ENCODE measurements around the gene B3GALT4.
"Not testable (repeated sequence)": the region's sequence is repeated elsewhere in the genome, so short reads cannot be mapped to it uniquely, and the experiment has no call there.

The B3GALT4 gene

DNA sequence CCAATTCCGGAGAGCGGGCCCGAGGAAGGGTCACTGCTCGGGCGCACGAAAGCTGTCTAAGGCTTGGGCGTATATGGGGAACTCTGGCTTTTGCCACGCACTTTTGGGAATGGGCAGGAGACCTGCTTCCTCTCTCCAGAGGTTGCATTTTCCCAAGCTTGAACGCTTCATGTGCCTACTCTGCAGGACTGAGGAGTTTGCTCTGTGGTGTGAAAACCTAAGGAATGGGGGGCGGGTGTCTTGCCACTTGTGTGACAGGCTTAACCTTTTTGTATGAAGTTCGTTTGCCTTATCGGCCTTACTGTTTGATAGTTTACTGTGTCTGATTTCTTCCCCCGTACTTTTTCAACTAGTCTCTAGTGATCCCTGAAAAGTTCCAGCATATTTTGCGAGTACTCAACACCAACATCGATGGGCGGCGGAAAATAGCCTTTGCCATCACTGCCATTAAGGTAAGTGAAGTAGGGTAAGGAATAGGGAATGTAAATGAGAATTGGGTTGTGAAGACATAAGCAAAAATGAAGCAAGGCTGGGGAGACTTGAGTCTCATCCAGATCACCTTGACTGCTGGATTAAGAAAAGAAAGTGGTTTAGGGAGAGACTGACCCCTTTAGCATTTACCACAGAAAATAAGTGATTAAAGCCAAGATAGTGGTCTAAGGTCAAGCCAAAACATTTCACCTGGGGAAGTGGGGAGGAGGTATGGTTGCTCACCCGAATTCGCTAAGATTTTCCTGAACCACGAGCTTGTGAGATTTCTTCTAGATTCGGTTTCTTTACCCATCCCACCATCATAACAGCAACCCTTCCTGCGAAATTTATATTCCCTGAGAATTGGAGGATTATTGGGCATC lies 4.4 kb upstream of the B3GALT4 start:
- no peak for DNase-seq

- no peak for DNase-seq
These were observed 3.6 kb upstream of the B3GALT4 start for GRCh38 chr6:33273129-33273923.

DNA sequence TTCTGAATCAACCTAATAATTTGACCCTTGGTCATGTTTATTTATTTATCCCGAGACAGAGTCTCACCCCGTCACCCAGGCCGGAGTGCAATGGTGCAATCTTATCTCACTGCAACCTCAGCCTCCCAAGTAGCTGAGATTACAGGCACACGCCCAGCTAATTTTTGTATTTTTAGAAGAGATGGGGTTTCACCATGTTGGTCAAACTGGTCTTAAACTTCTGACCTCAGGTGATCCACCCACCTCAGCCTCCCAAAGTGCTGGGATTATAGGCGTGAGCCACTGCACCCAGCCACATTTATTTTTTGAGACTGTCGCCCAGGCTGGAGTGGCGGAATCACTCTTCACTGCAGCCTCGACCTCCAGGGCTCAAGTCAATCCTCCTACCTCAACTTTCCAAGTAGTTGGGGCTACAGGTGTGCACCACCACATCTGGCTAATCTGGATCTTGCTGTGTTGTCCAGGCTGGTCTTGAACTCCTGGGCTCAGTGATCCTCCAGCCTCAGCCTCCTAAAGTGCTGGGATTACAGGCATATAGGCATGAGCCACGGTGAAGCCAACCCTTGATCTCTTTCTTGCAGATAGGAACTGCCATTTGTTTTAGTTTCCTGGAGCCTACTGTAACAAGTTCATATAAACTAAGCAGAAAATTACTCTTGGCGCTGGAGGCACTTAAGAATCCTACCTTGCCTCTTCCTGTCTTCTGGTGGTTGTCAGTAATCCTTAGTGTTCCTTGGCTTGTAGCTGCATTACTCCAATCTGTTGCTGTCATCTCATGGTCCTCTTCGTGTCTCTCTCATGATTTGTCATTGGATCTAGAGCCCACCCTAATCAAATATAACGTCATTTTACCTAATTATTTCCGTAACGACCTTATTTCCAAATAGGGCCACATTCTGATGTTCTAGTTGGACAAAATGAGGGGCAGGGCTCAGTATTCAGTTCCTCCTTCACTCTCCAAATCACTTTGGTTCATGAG lies 2.7 kb upstream of the B3GALT4 start:
- peak; percentile 31 for DNase-seq

GRCh38 chr6:33275795-33276580 lies 935 bp upstream of the B3GALT4 start:
- not testable (repeated sequence) for DNase-seq

DNA sequence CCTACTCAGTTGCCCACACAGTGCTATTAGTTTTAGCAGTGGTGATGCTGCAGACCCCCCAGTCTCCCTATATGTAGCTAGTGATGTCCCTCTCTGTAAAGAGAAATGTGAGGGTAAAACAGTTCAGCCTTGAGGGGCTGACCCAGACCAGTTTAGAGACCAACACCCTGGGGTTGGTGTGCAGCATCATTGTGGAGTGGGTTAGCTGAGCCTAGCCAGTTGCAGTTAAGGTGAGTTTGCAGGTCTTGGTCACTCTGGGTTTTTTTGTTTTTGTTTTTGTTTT lies 401 bp upstream of the B3GALT4 start:
- no peak for DNase-seq

GRCh38 chr6:33277663-33278391 lies 904 bp downstream of the B3GALT4 start:
- no peak for DNase-seq

DNA sequence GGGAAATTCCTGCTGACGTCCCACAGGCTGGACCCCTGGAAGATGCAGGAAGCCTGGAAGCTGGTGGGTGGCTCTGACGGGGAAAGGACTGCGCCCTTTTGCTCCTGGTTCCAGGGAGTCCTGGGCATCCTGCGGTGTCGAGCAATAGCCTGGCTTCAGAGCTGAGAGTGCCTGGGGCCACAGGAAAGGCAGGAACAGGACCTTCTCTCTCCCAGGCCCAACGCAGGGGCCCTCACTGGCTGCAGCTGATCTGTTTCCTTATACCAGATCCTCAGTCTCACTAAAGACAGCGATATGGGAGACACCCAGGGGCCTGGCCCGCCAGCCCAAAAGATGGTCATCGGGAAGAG lies 1.4 kb downstream of the B3GALT4 start:
- DNase-seq = no peak

DNA sequence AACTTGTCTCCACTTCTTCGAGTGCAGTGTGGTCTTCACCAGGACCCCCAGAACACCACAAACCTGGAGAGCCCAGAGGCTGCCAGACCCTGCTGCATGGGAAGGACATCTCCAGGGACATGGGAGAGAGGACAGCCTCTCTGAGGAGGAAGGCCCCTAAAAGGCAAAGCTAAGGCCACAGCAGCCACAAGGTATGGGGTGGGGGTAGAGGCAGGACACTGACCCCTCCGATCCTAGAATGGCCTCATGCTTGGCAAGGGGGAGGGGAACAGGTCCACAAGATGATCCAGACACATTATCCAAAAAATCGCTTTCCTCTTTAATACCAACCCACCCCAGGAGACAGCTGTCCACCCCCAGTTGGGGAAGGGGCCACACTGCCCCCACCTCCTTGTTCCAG lies 1.9 kb downstream of the B3GALT4 start:
- DNase-seq = no peak

- no peak for DNase-seq
These were observed 2.4 kb downstream of the B3GALT4 start for GRCh38 chr6:33279257-33279695.

GRCh38 chr6:33279971-33280511 lies 3.1 kb downstream of the B3GALT4 start:
- peak; percentile 32 for DNase-seq

DNA sequence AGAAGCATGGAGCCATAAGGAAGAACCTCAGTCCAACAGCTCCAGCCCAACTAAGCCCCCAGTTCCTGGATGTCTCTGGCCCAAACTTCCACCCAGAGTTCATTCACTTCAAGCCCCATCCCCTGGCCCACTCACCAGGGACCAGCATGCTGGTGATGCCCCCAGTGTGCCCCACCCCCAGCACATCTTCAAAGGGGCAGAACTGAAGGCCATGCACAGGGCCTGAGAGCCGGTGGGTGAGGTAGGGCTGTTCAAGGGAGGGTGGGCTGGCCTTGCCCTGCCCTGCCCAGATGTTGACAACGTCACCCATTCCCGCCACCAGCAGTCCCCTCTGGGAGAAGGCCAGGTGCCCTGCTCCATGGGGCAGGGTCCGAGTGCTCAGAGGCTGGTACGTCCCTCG lies 3.6 kb downstream of the B3GALT4 start:
- DNase-seq = no peak

DNA sequence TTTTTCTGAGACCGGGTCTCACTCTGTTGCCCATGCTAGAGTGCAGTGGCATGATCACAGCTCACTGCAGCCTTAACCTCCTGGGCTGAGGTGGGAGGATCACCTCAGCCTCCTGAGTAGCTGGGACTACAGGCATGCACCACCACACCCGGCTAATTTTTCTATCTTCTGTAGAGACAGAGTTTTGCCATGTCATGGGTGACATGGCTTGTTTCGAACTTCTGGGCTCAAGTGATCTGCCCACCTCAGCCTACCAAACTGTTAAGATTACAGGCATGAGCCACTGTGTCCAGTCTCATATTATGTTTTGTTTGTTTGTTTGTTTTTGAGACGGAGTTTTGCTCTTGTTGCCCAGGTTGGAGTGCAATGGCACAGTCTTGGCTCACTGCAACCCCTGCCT lies 8.3 kb downstream of the B3GALT4 start:
- not testable (repeated sequence) for DNase-seq

DNA sequence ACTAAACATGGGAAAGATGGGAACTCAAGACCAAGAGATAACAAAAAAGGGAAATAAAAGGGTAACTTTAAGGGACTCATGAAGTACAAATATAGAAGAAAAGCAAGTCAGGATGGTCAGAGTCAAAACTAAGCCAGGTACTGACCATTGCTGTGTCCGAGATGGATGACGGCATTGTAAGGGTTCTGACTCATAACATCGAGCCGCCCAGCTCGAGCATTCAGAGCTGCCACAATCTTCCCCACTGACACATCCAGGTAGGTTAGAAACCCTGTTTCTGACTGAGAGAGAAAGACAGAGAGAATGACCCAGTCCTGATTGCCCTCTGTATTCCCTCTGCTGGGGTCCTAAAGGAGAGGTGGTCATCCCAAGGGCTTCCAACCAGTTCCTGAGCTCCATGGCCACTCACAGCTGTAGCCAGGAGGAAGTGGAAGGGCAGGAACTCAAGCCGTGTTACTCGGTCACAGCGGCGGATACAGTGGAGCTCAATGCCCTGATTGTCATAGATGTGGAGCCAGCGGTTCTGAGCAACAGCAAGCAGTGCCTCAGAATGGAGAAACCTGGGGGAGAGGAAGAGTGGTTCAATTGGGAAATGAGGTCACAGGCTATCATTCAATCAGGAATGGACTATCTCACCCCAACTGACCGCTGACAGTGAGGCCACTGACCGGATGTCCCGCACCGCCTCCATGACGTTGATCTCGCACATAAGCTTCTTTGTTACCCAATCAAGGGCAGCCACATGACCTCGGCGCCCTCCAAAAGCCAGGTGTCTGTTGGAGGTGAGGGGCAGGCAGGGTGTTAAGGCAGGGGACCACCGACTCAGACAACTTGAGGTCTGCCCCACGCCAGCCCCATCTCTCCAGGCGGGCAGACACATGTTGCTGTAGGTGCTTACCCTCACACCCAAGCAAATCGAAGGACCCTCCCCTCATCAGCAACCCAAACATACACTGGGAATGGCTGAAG lies 10.3 kb downstream of the B3GALT4 start:
- DNase-seq = no peak

GRCh38 chr6:33288141-33288920 lies 11.4 kb downstream of the B3GALT4 start:
- DNase-seq = no peak

DNA sequence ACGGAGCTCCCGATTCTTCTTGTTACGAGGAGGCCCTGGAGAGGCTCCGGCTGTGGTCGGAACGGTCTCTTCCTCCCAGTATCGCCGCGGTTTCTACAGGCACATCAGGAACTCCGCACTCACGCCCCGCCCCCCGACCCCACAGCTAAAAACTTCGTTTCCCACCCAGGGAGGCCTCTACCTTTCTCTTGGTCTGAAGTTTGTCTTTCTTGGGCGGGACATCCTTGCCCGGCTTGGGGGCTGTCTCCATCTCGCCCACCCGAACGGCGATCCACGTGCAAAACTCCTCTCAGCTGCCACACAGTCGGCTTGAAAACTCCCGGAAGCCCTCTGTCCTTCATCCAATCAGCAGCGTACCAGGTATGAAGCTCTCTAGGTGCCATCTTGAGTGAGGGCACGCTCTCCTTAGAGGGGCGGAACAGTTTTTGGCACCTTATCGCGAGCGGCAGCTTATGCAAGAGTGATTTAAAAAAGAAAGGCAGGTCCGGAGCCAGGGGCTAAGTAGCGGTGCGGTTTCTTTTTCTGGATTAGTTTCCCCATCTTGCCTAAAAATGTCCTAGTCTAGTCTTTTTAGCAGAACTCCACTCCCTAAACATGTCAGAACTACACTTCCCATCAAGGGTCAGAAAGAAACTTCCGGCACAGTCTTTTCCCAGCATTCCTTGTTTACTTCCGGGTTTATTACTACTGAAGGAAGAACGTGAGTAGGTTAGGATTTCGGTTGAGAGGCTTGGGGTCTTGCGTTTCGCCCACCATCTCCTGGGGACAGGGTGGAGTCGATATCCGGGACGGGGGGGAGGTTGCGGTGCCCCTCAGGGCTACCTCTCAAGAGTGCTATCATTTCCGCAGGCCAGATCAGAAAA lies 12.2 kb downstream of the B3GALT4 start, which contains the start of the genes PFDN6 and WDR46:
Gene PFDN6 (plus strand): TSS at position 681 of the 863 bp plus-strand sequence. CDS start 256 bp downstream, outside the sequence.
Gene WDR46 (minus strand): TSS at position 319 of the 863 bp plus-strand sequence. CDS start 69 bp downstream, at position 250.
- DNase-seq = peak; percentile 94

GRCh38 chr6:33289784-33290315 lies 12.9 kb downstream of the B3GALT4 start:
- no peak for DNase-seq

DNA sequence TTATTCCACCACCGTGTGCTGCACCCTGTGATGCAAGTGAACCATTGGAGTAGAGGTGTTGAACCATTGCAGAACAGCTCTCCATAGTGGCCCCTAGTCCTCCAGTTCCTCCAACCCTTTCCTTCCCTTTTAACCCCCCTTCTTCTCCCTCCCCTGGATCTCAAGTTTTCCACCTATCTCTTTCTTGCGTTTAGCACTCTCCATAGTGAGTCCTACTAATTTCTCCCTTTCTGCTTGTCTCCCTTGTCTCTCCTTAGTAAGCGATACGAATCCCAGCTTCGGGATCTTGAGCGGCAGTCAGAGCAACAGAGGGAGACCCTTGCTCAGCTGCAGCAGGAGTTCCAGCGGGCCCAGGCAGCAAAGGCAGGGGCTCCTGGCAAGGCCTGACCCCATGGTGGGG lies 13.5 kb downstream of the B3GALT4 start:
- DNase-seq = no peak

Data from MV-4-11 (cell line).